GM21786 (cell line): ENCODE measurements around the gene CCL17.
A peak's percentile ranks its signal among the peaks of the same experiment; 100 is the strongest.
"Not testable (repeated sequence)": the region's sequence is repeated elsewhere in the genome, so short reads cannot be mapped to it uniquely, and the experiment has no call there.

Experiments used
- ATAC-seq: cut with Tn5 transposase; IDR thresholded peaks from one replicate; pipeline ENCODE4 v1.9.1; 2021; ENCODE audit not compliant: unreplicated experiment

Gene CCL17

GRCh38 chr16:57427824-57428223 lies 23.3 kb downstream of the CCL17 start:
- ATAC-seq = no peak

- ATAC-seq = no peak
Observed at GRCh38 chr16:57430955-57431354, 26.4 kb downstream of the CCL17 start.

- ATAC-seq = no peak
Observed at GRCh38 chr16:57432505-57432904, 27.9 kb downstream of the CCL17 start.

- ATAC-seq = no peak
Observed at GRCh38 chr16:57432989-57433388, 28.4 kb downstream of the CCL17 start.

- no peak for ATAC-seq
Observed at GRCh38 chr16:57434003-57434402, 29.4 kb downstream of the CCL17 start.

GRCh38 chr16:57435838-57436237 lies 31.3 kb downstream of the CCL17 start:
- ATAC-seq = no peak

GRCh38 chr16:57439947-57440346 lies 35.4 kb downstream of the CCL17 start:
- not testable (repeated sequence) for ATAC-seq

- not testable (repeated sequence) for ATAC-seq
Observed at GRCh38 chr16:57440551-57440950, 36.0 kb downstream of the CCL17 start.

GRCh38 chr16:57444711-57445110 lies 40.1 kb downstream of the CCL17 start:
- ATAC-seq = no peak

- no peak for ATAC-seq
Observed at GRCh38 chr16:57445510-57445909, 40.9 kb downstream of the CCL17 start.

GRCh38 chr16:57446531-57447185 lies 42.1 kb downstream of the CCL17 start:
- peak; percentile 36 for ATAC-seq

- peak; percentile 94 for ATAC-seq
Observed at GRCh38 chr16:57447186-57447962, 42.8 kb downstream of the CCL17 start, which contains the start of the genes CIAPIN1 and COQ9. Gene CIAPIN1, minus strand, starts transcription at chr16:57447385. Its CDS starts 6,457 bp downstream, at chr16:57440928. Gene COQ9, plus strand, starts transcription at chr16:57447479. Its CDS starts 27 bp downstream, at chr16:57447506.

GRCh38 chr16:57452021-57452420 lies 47.5 kb downstream of the CCL17 start:
- ATAC-seq = no peak

- ATAC-seq = peak; percentile 92
Observed at GRCh38 chr16:57462209-57462977, 57.8 kb downstream of the CCL17 start, which contains the start of gene POLR2C. Gene POLR2C, plus strand, starts transcription at chr16:57462679. Its CDS starts 46 bp downstream, at chr16:57462725.

- no peak for ATAC-seq
Observed at GRCh38 chr16:57462978-57463362, 58.4 kb downstream of the CCL17 start.

- ATAC-seq = no peak
Observed at GRCh38 chr16:57464523-57464922, 60.0 kb downstream of the CCL17 start.
